Measurements from ENCODE around the gene MEG3. TPM values are rescaled to one million over a fixed set of nuclear protein-coding genes. Genes with fewer than 3 reads are reported as not detected.

Gene MEG3
- total RNA-seq, 1 experiment from 2014 or later: 37.3 TPM

- no peak for DNase-seq (ENCODE audit: low read depth in 1 of 2, low spot score in 2 of 2)
- Histone ChIP-seq H3K9me3 (replicated peaks) (no peaks in the 10 kb centered on the region), H3K27ac (no peak overlapping the region), H3K4me3 (no peak overlapping the region), H3K36me3 (peaks cover 32% of the 10 kb centered on the region), H3K27me3 (replicated peaks) (no peaks in the 10 kb centered on the region), H3K4me1 (replicated peaks) (no peaks in the 10 kb centered on the region)
These were observed 55.5 kb downstream of the MEG3 start for GRCh38 chr14:100881211-100882025.

- H3K4me3 ChIP-seq: no peak overlapping the region
- no peaks in the 10 kb centered on the region for H3K27me3 ChIP-seq (replicated peaks)
- no peak for DNase-seq (ENCODE audit: low read depth in 1 of 2, low spot score in 2 of 2)
- no peak overlapping the region for H3K27ac ChIP-seq
- peaks cover 39% of the 10 kb centered on the region for H3K36me3 ChIP-seq
- no peaks in the 10 kb centered on the region for H3K4me1 ChIP-seq (replicated peaks)
- H3K9me3 ChIP-seq (replicated peaks): no peaks in the 10 kb centered on the region
These were observed 56.4 kb downstream of the MEG3 start for GRCh38 chr14:100882026-100882967.

GRCh38 chr14:100882991-100883788, 57.3 kb downstream of the MEG3 start:
- no peak for DNase-seq (ENCODE audit: low read depth in 1 of 2, low spot score in 2 of 2)
- no peaks in the 10 kb centered on the region for H3K27me3 ChIP-seq (replicated peaks)
- H3K4me1 ChIP-seq (replicated peaks): no peaks in the 10 kb centered on the region
- H3K4me3 ChIP-seq: no peak overlapping the region
- no peak overlapping the region for H3K27ac ChIP-seq
- H3K9me3 ChIP-seq (replicated peaks): no peaks in the 10 kb centered on the region
- peaks cover 41% of the 10 kb centered on the region for H3K36me3 ChIP-seq

- Histone ChIP-seq H3K36me3 (peaks cover 41% of the 10 kb centered on the region), H3K27me3 (replicated peaks) (no peaks in the 10 kb centered on the region), H3K27ac (no peak overlapping the region), H3K9me3 (replicated peaks) (no peaks in the 10 kb centered on the region), H3K4me3 (no peak overlapping the region), H3K4me1 (replicated peaks) (no peaks in the 10 kb centered on the region)
- no peak for DNase-seq (ENCODE audit: low read depth in 1 of 2, low spot score in 2 of 2)
These were observed 57.8 kb downstream of the MEG3 start for GRCh38 chr14:100883789-100884101.

GRCh38 chr14:100884456-100884855, 58.5 kb downstream of the MEG3 start:
- DNase-seq (ENCODE audit: low read depth in 1 of 2, low spot score in 2 of 2): no peak

GRCh38 chr14:100885196-100885595, 59.3 kb downstream of the MEG3 start:
- H3K4me1 ChIP-seq (replicated peaks): no peaks in the 10 kb centered on the region
- H3K4me3 ChIP-seq: no peak overlapping the region
- H3K27ac ChIP-seq: no peak overlapping the region
- no peaks in the 10 kb centered on the region for H3K27me3 ChIP-seq (replicated peaks)
- DNase-seq (ENCODE audit: low read depth in 1 of 2, low spot score in 2 of 2): no peak
- no peaks in the 10 kb centered on the region for H3K9me3 ChIP-seq (replicated peaks)
- H3K36me3 ChIP-seq: peaks cover 49% of the 10 kb centered on the region

More at GRCh38 chr14:100884456-100884855, 58.5 kb downstream of the MEG3 start:
- Histone ChIP-seq H3K27ac (no peak overlapping the region), H3K9me3 (replicated peaks) (no peaks in the 10 kb centered on the region), H3K4me3 (no peak overlapping the region), H3K27me3 (replicated peaks) (no peaks in the 10 kb centered on the region), H3K36me3 (peaks cover 46% of the 10 kb centered on the region), H3K4me1 (replicated peaks) (no peaks in the 10 kb centered on the region)

- peaks cover 49% of the 10 kb centered on the region for H3K36me3 ChIP-seq
- no peaks in the 10 kb centered on the region for H3K9me3 ChIP-seq (replicated peaks)
- H3K4me1 ChIP-seq (replicated peaks): no peaks in the 10 kb centered on the region
- H3K27me3 ChIP-seq (replicated peaks): no peaks in the 10 kb centered on the region
- no peak for DNase-seq (ENCODE audit: low read depth in 1 of 2, low spot score in 2 of 2)
- no peak overlapping the region for H3K27ac ChIP-seq
- H3K4me3 ChIP-seq: no peak overlapping the region
These were observed 59.7 kb downstream of the MEG3 start for GRCh38 chr14:100885617-100886016.

- Histone ChIP-seq H3K36me3 (peaks cover 44% of the 10 kb centered on the region), H3K4me3 (no peak overlapping the region), H3K4me1 (replicated peaks) (no peaks in the 10 kb centered on the region), H3K27me3 (replicated peaks) (no peaks in the 10 kb centered on the region), H3K27ac (no peak overlapping the region), H3K9me3 (replicated peaks) (no peaks in the 10 kb centered on the region)
- DNase-seq (ENCODE audit: low read depth in 1 of 2, low spot score in 2 of 2): no peak
These were observed 61.9 kb downstream of the MEG3 start for GRCh38 chr14:100887728-100888335.

GRCh38 chr14:100888789-100889315, 62.9 kb downstream of the MEG3 start:
- Histone ChIP-seq H3K27me3 (replicated peaks) (no peaks in the 10 kb centered on the region), H3K36me3 (peaks cover 40% of the 10 kb centered on the region), H3K4me3 (no peak overlapping the region), H3K27ac (no peak overlapping the region), H3K9me3 (replicated peaks) (no peaks in the 10 kb centered on the region), H3K4me1 (replicated peaks) (no peaks in the 10 kb centered on the region)
- no peak for DNase-seq (ENCODE audit: low read depth in 1 of 2, low spot score in 2 of 2)

GRCh38 chr14:100889641-100890040, 63.7 kb downstream of the MEG3 start:
- H3K4me3 ChIP-seq: no peak overlapping the region
- no peaks in the 10 kb centered on the region for H3K4me1 ChIP-seq (replicated peaks)
- no peaks in the 10 kb centered on the region for H3K9me3 ChIP-seq (replicated peaks)
- H3K36me3 ChIP-seq: peaks cover 35% of the 10 kb centered on the region
- no peak overlapping the region for H3K27ac ChIP-seq
- no peaks in the 10 kb centered on the region for H3K27me3 ChIP-seq (replicated peaks)
- DNase-seq (ENCODE audit: low read depth in 1 of 2, low spot score in 2 of 2): no peak

GRCh38 chr14:100890061-100890850, 64.3 kb downstream of the MEG3 start:
- H3K36me3 ChIP-seq: peaks cover 36% of the 10 kb centered on the region
- H3K4me3 ChIP-seq: no peak overlapping the region
- no peak for DNase-seq (ENCODE audit: low read depth in 1 of 2, low spot score in 2 of 2)
- no peaks in the 10 kb centered on the region for H3K4me1 ChIP-seq (replicated peaks)
- no peaks in the 10 kb centered on the region for H3K27me3 ChIP-seq (replicated peaks)
- H3K27ac ChIP-seq: no peak overlapping the region
- H3K9me3 ChIP-seq (replicated peaks): no peaks in the 10 kb centered on the region

GRCh38 chr14:100891051-100891450, 65.1 kb downstream of the MEG3 start:
- DNase-seq (ENCODE audit: low read depth in 1 of 2, low spot score in 2 of 2): no peak
- Histone ChIP-seq H3K4me3 (no peak overlapping the region), H3K9me3 (replicated peaks) (no peaks in the 10 kb centered on the region), H3K4me1 (replicated peaks) (no peaks in the 10 kb centered on the region), H3K36me3 (peaks cover 38% of the 10 kb centered on the region), H3K27ac (no peak overlapping the region), H3K27me3 (replicated peaks) (no peaks in the 10 kb centered on the region)

All from SJSA1 (cell line).